GM12878 (cell line): ENCODE measurements around the gene SGTB. TPM values are rescaled to one million over a fixed set of nuclear protein-coding genes. Genes with fewer than 3 reads are reported as not detected.

Source experiments
- ATAC-seq: fragments of 200-7000 bp; cut with Tn5 transposase; 3 replicates; pipeline ENCODE4 v1.9.1; 2020; ENCODE audit warnings: mild to moderate bottlenecking, moderate library complexity
- BruUV-seq: library from RNA; stranded (reverse); fragments of 400-500 nt; replicated peaks from 2 replicates; lab custom pipeline; 2021; lab: Mats Ljungman, UMichigan
- CTCF ChIA-PET: fragments of 300-600 bp; sonication (Branson Sonifier 250); formaldehyde crosslinking; extraction: SDS; loops from one replicate; lab custom pipeline; 2021; ENCODE audit warnings: inconsistent platforms; lab: Yijun Ruan, JAX
- POLR2A ChIA-PET: fragments of 350-600 bp; formaldehyde crosslinking; extraction: SDS; loops from one replicate; lab custom pipeline; 2021; ENCODE audit warnings: inconsistent platforms; lab: Charles Lee
- RAD21 ChIA-PET: fragments of 300-600 bp; sonication (Branson Sonifier 250); formaldehyde crosslinking; loops from one replicate; lab custom pipeline; 2023; ENCODE audit warnings: antibody characterized with exemption; ENCODE audit not compliant: unreplicated experiment; lab: Charles Lee
- SMC1A ChIA-PET: fragments of 300-600 bp; sonication (Branson Sonifier 250); formaldehyde crosslinking; loops from one replicate; lab custom pipeline; 2023; ENCODE audit not compliant: unreplicated experiment, uncharacterized antibody; lab: Charles Lee
- DNase-seq: peaks from one replicate; pipeline ENCODE4 v3.0.0-alpha.2; 2011; ENCODE audit warnings: low read depth, low spot score
- FAIRE-seq: peaks from 3 replicates; lab custom pipeline; 2011; peaks lifted over from hg19 to GRCh38; lab: Jason Lieb, UNC
- H2AFZ ChIP-seq: 2 replicates; pipeline ENCODE4 v1.6.0; 2011; ENCODE audit warnings: low read depth, low read length, control low read depth; ENCODE audit not compliant: control insufficient read depth
- H3K27ac ChIP-seq: 2 replicates; pipeline ENCODE4 v1.5.1; 2011; ENCODE audit warnings: control low read depth; ENCODE audit not compliant: control insufficient read depth, insufficient read depth
- H3K27me3 ChIP-seq, 2 experiments: replicated peaks in 1 of 2; 2 replicates each; pipeline versions ENCODE4 v1.6.0 to v1.6.1; 2011; ENCODE audit warnings: low read length in 1 of 2; ENCODE audit not compliant: control insufficient read depth in 2 of 2, insufficient read depth in 2 of 2
- H3K36me3 ChIP-seq, 2 experiments: 2 replicates each; pipeline ENCODE4 v1.5.1; 2011; ENCODE audit warnings: low read length in 1 of 2; ENCODE audit not compliant: control insufficient read depth in 2 of 2, insufficient read depth in 2 of 2
- H3K4me1 ChIP-seq: 2 replicates; pipeline ENCODE4 v1.6.1; 2011; ENCODE audit warnings: mild to moderate bottlenecking, low read length, moderate library complexity, mixed read lengths; ENCODE audit not compliant: control insufficient read depth, insufficient read depth
- H3K4me2 ChIP-seq: 2 replicates; pipeline ENCODE4 v1.6.0; 2011; ENCODE audit warnings: control low read depth; ENCODE audit not compliant: control insufficient read depth, insufficient read depth
- H3K4me3 ChIP-seq: fragments of 200-600 bp; sonication (generic); 2 replicates; pipeline ENCODE4 v1.5.1; 2016
- H3K79me2 ChIP-seq: 2 replicates; pipeline ENCODE4 v1.6.0; 2011; ENCODE audit warnings: low read length; ENCODE audit not compliant: control insufficient read depth, insufficient read depth
- H3K9ac ChIP-seq: 2 replicates; pipeline ENCODE4 v1.8.0; 2011; ENCODE audit warnings: low read length, control low read depth, mixed read lengths; ENCODE audit not compliant: control insufficient read depth, insufficient read depth
- H3K9me3 ChIP-seq: replicated peaks from 3 replicates; pipeline ENCODE4 v1.5.1; 2011; ENCODE audit warnings: mild to moderate bottlenecking, low read length; ENCODE audit not compliant: control insufficient read depth, insufficient read depth
- H4K20me1 ChIP-seq: 2 replicates; pipeline ENCODE4 v1.6.0; 2011; ENCODE audit not compliant: control insufficient read depth, insufficient read depth
- ATF3 ChIP-seq: IDR thresholded peaks from 2 replicates; pipeline ENCODE4 v1.6.1; 2011; ENCODE audit warnings: low read depth, mild to moderate bottlenecking, low read length, moderate library complexity, borderline replicate concordance; ENCODE audit errors: extremely low read depth
- ATF7 ChIP-seq: fragments of 450-650 bp; IDR thresholded peaks from 2 replicates; pipeline ENCODE4 v1.6.1; 2016; ENCODE audit warnings: low read depth, mild to moderate bottlenecking
- CBX5 ChIP-seq: sonication (generic); IDR thresholded peaks from 2 replicates; pipeline ENCODE4 v1.6.1; 2016; ENCODE audit warnings: low read depth, moderate library complexity, mild to moderate bottlenecking, inconsistent platforms
- CEBPB ChIP-seq, 2 experiments: fragments of 150-350 bp in 1 of 2; IDR thresholded peaks; 2 replicates each; pipeline ENCODE4 v1.6.1; 2012 to 2014; ENCODE audit warnings: low read depth in 2 of 2, low read length in 2 of 2, borderline replicate concordance in 1 of 2, inconsistent platforms in 1 of 2
- CEBPZ ChIP-seq: fragments of 150-350 bp; IDR thresholded peaks from 2 replicates; pipeline ENCODE4 v1.6.1; 2016; ENCODE audit warnings: low read depth, low read length
- CTCF ChIP-seq, 3 experiments: IDR thresholded peaks in 2 of 3; conservative IDR thresholded peaks in 1 of 3; 2 replicates each; pipeline ENCODE4 v1.5.1; 2011; ENCODE audit warnings: low read depth in 3 of 3, low read length in 3 of 3, mild to moderate bottlenecking in 3 of 3, control low read depth in 2 of 3, moderate library complexity in 2 of 3, inconsistent platforms in 1 of 3, mixed read lengths in 1 of 3; ENCODE audit not compliant: control insufficient read depth in 2 of 3, insufficient read depth in 1 of 3; ENCODE audit errors: extremely low read depth in 1 of 3
- GATAD2B ChIP-seq: fragments of 450-650 bp; conservative IDR thresholded peaks from 2 replicates; pipeline ENCODE4 v1.6.1; 2017; ENCODE audit warnings: low read depth, mild to moderate bottlenecking, moderate library complexity
- JUND ChIP-seq: IDR thresholded peaks from 2 replicates; pipeline ENCODE4 v1.6.1; 2012; ENCODE audit warnings: low read depth, mild to moderate bottlenecking, low read length, improper control_type of control experiment, moderate library complexity
- NR2F1 ChIP-seq: fragments of 450-650 bp; conservative IDR thresholded peaks from 2 replicates; pipeline ENCODE4 v1.6.1; 2017; ENCODE audit warnings: mild to moderate bottlenecking
- PAX5 ChIP-seq: IDR thresholded peaks from 2 replicates; pipeline ENCODE4 v1.6.1; 2011; ENCODE audit warnings: low read depth, low read length, borderline replicate concordance
- SMC3 ChIP-seq: IDR thresholded peaks from 2 replicates; pipeline ENCODE4 v1.6.1; 2011; ENCODE audit warnings: low read length, improper control_type of control experiment, borderline replicate concordance
- SREBF1 ChIP-seq: IDR thresholded peaks from 2 replicates; pipeline ENCODE4 v1.6.1; 2012; ENCODE audit warnings: mild to moderate bottlenecking, low read length
- SUZ12 ChIP-seq: fragments of 200-600 bp; sonication (generic); IDR thresholded peaks from one replicate; pipeline ENCODE4 v1.6.1; 2018; ENCODE audit warnings: antibody characterized with exemption, mild to moderate bottlenecking; ENCODE audit not compliant: unreplicated experiment
- TCF12 ChIP-seq: IDR thresholded peaks from 2 replicates; pipeline ENCODE4 v1.6.1; 2011; ENCODE audit warnings: low read depth, mild to moderate bottlenecking, low read length
- TCF7 ChIP-seq: IDR thresholded peaks from 2 replicates; pipeline ENCODE4 v1.6.1; 2014; ENCODE audit warnings: antibody characterized with exemption, borderline replicate concordance
- ZNF687 ChIP-seq: fragments of 450-650 bp; IDR thresholded peaks from 2 replicates; pipeline ENCODE4 v1.6.1; 2017; ENCODE audit warnings: mild to moderate bottlenecking, moderate library complexity
- WGBS: methylation state at CpG from one replicate; pipeline ENCODE4 v1.1.6; 2016; ENCODE audit warnings: low lambda C conversion rate; ENCODE audit not compliant: insufficient replicate concordance, insufficient coverage; ENCODE audit errors: missing lambda C conversion rate; 5-methylcytosine and 5-hydroxymethylcytosine counted together
- in situ Hi-C: fragments of 300-500 bp; cut with MboI; formaldehyde crosslinking; loops from 9 replicates; pipeline ENCODE4 v1.14.3; 2018; ENCODE audit warnings: mixed read lengths
- intact Hi-C: fragments of 100-400 bp; cut with micrococcal nuclease; formaldehyde crosslinking; loops from one replicate; pipeline ENCODE4 v1.14.2; 2022; ENCODE audit not compliant: unreplicated experiment
- polyA plus RNA-seq, 11 experiments: library from polyadenylated mRNA; depleted of rRNA in 4 of 11; unstranded in 6 of 11; stranded (reverse) in 5 of 11; fragments of >200 nt; fragmentation: Nextera tagmentation in 4 of 11; fragmentation: Illumina TruSeq in 1 of 11; extraction: Ambion mirVana in 4 of 11; extraction: Trizol in 1 of 11; gene quantifications; 1 replicate in 1 of 11; 2 replicates in 10 of 11; pipeline versions ENCODE4 v1.2.1 to v1.2.3, GENCODE V29; 2011 to 2016; ENCODE audit warnings: inconsistent platforms in 2 of 11, missing spikeins in 2 of 11, low read depth in 1 of 11
- total RNA-seq, 4 experiments: library from RNA; depleted of rRNA in 3 of 4; stranded (reverse); fragments of >200 nt in 3 of 4; fragmentation: Illumina TruSeq in 1 of 4; extraction: Trizol in 1 of 4; gene quantifications; 2 replicates each; pipeline versions ENCODE4 v1.2.1 to v1.2.3, GENCODE V29; 2013 to 2021

SGTB gene
- total and polyA plus RNA-seq, 10 of the 15 experiments (the other 5 are each of a cell fraction or from before 2014, with no cell fraction given): 1.0 to 7.8 (median 5.4) TPM

DNA sequence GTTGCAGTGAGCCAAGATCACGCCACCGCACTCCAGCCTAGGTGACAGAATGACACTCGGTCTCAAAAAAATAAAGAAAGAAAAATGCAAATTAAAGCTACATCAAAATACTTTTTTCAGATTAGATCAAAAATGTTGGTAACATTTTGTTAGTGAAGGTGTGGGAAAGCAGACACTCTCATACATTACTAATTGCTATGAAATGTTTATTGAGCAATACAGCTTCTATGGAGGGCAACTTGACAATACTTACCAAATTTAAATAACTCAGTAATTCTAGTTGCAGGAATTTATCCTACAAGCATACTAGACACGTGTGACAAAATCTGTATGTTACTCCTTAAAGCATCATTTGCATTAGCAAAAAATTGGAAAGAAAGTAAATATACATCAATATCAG lies 101.9 kb downstream of the SGTB start:
- Histone ChIP-seq H3K4me3 (no peak overlapping the region), H3K9me3 (no peaks in the 10 kb centered on the region), H3K36me3 (no peaks in the 10 kb centered on the region; a peak in 1 of 4 replicates), H4K20me1 (no peaks in the 10 kb centered on the region), H2AFZ (no peak overlapping the region), H3K27ac (no peak overlapping the region), H3K4me1 (no peaks in the 10 kb centered on the region), H3K9ac (no peak overlapping the region), H3K27me3 (no peaks in the 10 kb centered on the region), H3K79me2 (peaks cover 26% of the 10 kb centered on the region), H3K4me2 (no peak overlapping the region)
- BruUV-seq: no TSS peak
- in situ Hi-C loops: no loop called here
- DNase-seq: no peak
- no peak for FAIRE-seq
- intact Hi-C loops: no loop called here
- WGBS: 88% methylated on average over 4 of the region's 4 CpGs
- ATAC-seq: no peak
- ChIA-PET CTCF (no interaction called here), RAD21 (no interaction called here), SMC1A (interaction anchor here (0.6 to 0.9 kb wide), 3 partner anchors 8 to 16 kb away, joined by 3 read pairs; no protein-coding TSS in a partner anchor), POLR2A (no interaction called here)
- no peak for TF ChIP-seq CEBPZ
- no peak for TF ChIP-seq SREBF1
- no peak for TF ChIP-seq JUND
- TF ChIP-seq ZNF687: no peak
- no peak for TF ChIP-seq NR2F1
- no peak for TF ChIP-seq TCF7
- no peak for TF ChIP-seq TCF12
- no peak for TF ChIP-seq ATF7
- no peak for TF ChIP-seq SUZ12
- TF ChIP-seq SMC3: no peak
- TF ChIP-seq CBX5: no peak
- TF ChIP-seq CTCF (IDR thresholded peaks at IDR 0.05 in 2 of 3, conservative IDR thresholded peaks at IDR 0.05 in 1 of 3; ENCODE audit: control insufficient read depth in 2 of 3, extremely low read depth in 1 of 3, insufficient read depth in 1 of 3, low read depth in 3 of 3, low read length in 3 of 3): no peak
- TF ChIP-seq GATAD2B: no peak
- no peak for TF ChIP-seq ATF3
- no peak for TF ChIP-seq CEBPB (IDR thresholded peaks at IDR 0.05; ENCODE audit: borderline replicate concordance in 1 of 2, low read depth in 2 of 2, low read length in 2 of 2)
- no peak for TF ChIP-seq PAX5
